Loucy (cell line): ENCODE results near the gene HSD17B13.

Experiments used
- EZH2phosphoT487 ChIP-seq: fragments of 200-600 bp; IDR thresholded peaks from 2 replicates; pipeline ENCODE4 v1.6.1; 2018; ENCODE audit warnings: antibody characterized with exemption, mild to moderate bottlenecking, moderate library complexity, borderline replicate concordance
- TF ChIP-seq, protein P1 (sequence below): fragments of 200-600 bp; sonication (generic); conservative IDR thresholded peaks from 2 replicates; pipeline ENCODE4 v1.5.1; 2014; ENCODE audit warnings: mild to moderate bottlenecking, antibody characterized with exemption, low read length

DNA sequence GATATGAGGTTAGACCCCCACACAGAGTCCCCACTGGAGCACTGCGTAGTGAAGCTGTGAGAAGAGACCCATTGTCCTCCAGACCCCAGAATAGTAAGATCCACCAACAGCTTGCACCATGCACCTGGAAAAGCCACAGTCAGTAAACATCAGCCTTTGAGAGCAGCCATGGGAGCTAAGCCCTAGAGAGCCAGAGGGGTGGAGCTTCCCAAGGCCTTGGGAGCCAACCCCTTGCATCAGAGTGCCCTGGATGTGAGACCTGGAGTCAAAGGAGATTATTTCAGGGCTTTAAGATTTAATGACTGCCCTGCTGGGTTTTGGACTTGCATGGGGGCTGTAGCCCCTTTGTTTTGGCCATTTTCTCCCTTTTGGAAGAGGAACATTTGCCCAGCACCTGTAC, 35.7 kb downstream of the HSD17B13 start:
- TF ChIP-seq, protein P1, sequence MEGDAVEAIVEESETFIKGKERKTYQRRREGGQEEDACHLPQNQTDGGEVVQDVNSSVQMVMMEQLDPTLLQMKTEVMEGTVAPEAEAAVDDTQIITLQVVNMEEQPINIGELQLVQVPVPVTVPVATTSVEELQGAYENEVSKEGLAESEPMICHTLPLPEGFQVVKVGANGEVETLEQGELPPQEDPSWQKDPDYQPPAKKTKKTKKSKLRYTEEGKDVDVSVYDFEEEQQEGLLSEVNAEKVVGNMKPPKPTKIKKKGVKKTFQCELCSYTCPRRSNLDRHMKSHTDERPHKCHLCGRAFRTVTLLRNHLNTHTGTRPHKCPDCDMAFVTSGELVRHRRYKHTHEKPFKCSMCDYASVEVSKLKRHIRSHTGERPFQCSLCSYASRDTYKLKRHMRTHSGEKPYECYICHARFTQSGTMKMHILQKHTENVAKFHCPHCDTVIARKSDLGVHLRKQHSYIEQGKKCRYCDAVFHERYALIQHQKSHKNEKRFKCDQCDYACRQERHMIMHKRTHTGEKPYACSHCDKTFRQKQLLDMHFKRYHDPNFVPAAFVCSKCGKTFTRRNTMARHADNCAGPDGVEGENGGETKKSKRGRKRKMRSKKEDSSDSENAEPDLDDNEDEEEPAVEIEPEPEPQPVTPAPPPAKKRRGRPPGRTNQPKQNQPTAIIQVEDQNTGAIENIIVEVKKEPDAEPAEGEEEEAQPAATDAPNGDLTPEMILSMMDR: no peak
- no peak for TF ChIP-seq EZH2phosphoT487
